Testis (tissue), 2 donors: Measurements from ENCODE around the gene BCCIP.

Source experiments
- CTCF ChIP-seq, 3 experiments: fragments of 450-650 bp in 2 of 3; fragments of 200-600 bp in 1 of 3; sonication (generic) in 1 of 3; IDR thresholded peaks; one replicate each; pipeline ENCODE4 v1.5.1; 2016 to 2019; ENCODE audit warnings: antibody characterized with exemption in 3 of 3, mild to moderate bottlenecking in 2 of 3, moderate library complexity in 1 of 3
- POLR2A ChIP-seq: fragments of 450-650 bp; IDR thresholded peaks from one replicate; pipeline ENCODE4 v1.6.1; 2017; ENCODE audit warnings: antibody characterized with exemption, mild to moderate bottlenecking, moderate library complexity

- TF ChIP-seq POLR2A (no peak), CTCF (IDR thresholded peaks at IDR 0.05) (no peak)
Measured at GRCh38 chr10:125802739-125803138, 20.6 kb upstream of the BCCIP start.
